ENCODE results near the gene USP25. TPM values are rescaled to one million over a fixed set of nuclear protein-coding genes. Genes with fewer than 3 reads are reported as not detected.

The USP25 gene
- total and polyA plus RNA-seq, 2 of the 8 experiments (the other 6 are each of a cell fraction or from before 2014, with no cell fraction given), result 11.2 to 48.1 TPM

DNA sequence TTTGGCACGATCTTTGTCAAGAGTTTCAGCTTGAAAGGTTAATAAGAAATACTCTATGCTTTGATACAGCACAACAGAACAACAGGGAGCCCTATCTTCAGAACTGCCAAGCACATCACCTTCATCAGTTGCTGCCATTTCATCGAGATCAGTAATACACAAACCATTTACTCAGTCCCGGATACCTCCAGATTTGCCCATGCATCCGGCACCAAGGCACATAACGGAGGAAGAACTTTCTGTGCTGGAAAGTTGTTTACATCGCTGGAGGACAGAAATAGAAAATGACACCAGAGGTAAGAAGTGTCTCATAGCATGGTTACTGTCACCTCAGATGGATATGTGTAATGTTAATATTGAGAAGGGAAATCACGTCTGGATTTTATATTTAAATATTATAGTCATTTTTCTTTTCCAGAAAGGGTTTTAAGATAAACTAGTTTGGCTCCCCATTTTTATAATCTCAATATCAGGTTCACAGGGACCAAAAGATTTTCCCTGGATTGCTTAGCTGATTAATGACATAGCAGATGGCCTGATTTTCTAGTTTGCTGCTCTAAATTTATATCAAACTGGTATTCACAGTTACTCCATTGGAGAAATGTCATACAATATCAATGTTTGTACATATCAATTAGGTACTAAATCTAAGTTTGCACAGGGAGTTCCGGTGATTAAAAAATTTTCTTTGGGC is 97.3 kb downstream of the USP25 start (continued):
- TF ChIP-seq, protein P1, sequence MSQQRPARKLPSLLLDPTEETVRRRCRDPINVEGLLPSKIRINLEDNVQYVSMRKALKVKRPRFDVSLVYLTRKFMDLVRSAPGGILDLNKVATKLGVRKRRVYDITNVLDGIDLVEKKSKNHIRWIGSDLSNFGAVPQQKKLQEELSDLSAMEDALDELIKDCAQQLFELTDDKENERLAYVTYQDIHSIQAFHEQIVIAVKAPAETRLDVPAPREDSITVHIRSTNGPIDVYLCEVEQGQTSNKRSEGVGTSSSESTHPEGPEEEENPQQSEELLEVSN (IDR thresholded peaks at IDR 0.05), result no peak
- TF ChIP-seq SRF (IDR thresholded peaks at IDR 0.05; ENCODE audit: low read depth, low read length) (no peak), RBBP5 (IDR thresholded peaks at IDR 0.05; ENCODE audit: borderline replicate concordance, low read depth, low read length) (no peak), SIRT6 (IDR thresholded peaks at IDR 0.05; ENCODE audit: low read length) (no peak), TCF12 (IDR thresholded peaks at IDR 0.05; ENCODE audit: low read depth, low read length) (no peak), SP1 (IDR thresholded peaks at IDR 0.05; ENCODE audit: low read depth, low read length) (no peak)

Measured in H1 (cell line).